ENCODE results near the gene MACO1.

MACO1 gene

DNA sequence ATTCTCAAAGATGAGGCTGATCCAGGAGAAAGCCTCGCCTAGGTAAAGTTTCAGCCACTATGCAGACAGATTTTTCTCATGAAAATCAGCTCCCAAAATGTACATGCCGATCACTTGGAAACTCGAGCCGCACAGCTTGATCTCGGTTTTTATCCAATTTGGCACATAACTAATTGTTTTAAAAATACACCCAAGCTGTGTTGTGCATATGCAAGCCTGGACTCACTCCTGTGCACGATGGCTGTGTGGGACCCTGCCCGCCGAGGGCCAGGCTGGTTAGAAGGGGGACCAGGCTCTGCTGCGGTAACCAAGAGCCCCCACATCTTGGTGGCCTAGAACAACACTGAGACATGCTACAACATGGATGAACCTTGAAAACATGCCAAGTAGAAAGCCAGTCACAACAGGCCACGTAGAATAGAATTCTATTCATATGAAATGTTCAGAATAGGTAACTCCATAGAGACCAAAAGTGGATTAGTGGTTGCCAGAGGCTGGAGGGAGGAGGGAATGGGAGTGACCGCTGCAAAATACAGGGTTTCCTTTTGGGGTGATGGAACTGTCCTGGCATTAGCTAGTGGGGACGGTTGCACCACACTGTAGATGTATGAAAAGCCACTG, 96.6 kb downstream of the MACO1 start:
- peak; percentile 41 for DNase-seq

DNA sequence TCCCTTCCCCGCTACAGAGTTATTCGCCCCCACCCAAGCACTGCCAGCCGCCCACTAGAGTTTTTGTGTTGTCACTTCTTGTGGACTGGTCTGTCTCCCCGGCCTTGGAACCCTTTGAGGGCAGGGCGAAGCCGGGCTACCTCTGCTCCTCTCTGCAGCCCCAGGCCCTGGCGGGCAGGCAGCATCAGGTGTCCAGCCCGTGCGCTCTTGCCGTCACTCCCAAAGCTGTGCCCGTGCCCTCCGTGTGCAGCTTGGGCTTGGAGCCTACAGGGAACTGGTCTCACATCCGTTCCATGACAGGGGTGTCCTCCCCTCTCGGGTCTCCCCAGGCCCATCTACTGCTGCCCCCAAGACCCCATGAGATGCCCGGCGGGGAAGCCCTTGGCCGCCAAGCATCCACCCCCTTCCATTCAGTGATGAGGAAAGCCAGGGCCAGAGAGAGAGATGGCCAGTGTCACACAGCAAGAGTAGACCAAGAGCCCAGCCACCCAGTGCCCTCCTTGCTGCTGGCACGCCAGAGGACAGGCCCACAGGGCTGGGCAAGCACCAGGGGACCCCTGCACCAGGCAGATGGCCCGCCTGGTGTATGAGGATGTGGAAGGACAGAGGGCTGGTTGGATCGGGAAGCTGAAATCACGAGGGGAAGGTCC, 97.4 kb downstream of the MACO1 start:
- DNase-seq: no peak

DNA sequence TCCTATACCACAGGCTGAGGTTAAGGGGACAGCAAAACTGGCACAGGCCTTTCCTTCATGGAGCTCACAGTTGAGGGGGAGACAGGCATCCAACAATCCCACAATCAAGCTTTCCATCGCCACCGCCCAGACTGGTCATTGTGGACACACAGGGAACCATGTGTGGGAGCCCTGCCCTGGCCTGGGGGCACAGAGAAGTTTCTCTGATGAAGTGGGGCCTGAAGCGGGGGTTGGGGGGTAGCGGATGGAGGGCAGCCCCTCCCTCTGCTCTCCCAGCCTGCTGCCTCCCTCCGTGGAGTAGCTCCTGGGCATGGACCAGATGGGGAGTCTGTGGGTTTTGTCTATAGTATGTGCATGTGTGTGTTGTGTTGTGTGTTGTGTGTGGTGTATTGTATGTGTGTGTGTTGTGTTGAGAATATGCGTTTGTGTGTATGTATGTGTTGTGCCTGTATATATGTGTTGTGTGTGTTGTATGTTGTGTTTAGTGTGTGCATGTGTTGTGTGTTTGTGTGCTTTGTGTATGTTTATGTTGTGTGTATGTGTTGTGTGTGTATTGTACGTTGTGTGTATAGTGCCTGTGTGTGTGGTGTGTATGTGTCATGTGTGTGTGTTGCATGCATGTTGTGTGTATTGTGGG, 98.3 kb downstream of the MACO1 start:
- no peak for DNase-seq

DNA sequence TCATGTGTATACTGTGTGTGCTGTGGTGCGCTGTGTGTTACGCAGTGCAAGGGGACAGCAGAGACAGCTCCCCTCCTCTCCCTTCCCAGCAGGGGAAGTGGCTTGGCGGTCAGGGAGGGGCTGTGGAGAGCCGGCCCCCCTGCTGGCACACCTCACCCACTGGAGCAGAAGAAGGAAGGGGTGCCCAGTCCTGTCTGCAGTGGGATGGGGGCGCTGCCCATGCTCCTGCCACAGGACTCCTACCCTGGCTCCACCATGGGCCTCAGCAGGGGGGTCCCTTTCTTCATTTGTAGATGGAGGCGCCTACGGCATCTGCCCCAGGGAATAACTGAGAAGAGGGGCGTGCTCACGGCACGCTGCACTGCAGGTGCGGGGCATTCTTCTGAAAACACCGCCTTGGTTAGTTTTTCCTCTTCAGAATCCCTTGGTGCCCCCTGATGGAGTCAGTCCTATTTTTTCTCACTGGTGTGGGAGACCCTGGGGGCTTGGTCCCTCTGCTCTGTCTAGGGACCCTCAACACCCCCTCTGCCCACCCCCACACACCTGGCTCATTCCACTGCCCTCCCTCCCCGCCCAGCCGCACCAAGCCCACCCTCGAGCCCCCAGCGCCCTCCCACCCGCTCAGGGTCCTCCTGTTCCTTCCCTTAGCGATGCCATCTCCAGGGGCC, 99.0 kb downstream of the MACO1 start:
- no peak for DNase-seq

DNA sequence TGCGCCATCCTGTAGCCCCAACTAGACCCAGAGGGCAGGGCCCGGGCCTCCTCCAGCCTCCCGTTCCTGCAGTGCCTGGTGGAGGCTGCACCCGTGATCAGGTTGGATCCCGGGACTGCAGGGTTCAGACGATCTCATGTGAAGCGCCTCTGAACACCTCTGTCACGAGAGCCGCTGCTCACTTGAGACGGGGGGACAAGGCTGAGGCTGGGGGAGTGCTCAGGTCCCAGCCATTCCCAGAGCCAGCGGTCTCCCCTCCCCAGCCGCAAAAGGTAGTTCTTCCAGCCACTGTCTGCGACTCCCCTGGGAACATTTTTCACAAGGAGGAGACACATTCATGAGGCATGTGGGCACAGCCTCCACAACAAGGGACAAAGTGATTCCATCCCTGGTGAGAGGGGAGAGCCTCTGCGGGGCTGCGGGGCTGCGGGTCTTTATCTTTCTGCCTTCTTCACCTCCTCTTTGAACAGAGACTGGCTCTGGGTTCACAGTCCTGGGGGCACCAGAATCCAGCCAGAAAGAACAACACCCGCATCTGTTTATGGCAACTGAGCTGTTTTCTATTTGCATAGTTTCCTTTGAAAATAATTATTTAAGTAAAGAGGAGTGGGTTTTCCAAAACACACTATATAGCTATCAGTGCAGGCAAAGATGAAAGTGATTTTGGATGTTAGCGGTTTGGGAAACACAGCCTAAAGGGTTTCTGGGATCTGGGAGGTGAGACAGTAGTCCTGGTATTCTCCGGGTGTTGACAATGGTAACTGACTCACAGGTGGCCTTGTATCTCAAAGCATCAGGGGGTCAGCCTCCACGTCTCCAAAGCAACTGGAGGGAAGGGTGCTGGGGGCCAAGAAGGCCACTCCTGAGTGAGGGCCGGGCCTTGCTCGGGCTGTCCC, 99.7 kb downstream of the MACO1 start:
- no peak for DNase-seq

DNA sequence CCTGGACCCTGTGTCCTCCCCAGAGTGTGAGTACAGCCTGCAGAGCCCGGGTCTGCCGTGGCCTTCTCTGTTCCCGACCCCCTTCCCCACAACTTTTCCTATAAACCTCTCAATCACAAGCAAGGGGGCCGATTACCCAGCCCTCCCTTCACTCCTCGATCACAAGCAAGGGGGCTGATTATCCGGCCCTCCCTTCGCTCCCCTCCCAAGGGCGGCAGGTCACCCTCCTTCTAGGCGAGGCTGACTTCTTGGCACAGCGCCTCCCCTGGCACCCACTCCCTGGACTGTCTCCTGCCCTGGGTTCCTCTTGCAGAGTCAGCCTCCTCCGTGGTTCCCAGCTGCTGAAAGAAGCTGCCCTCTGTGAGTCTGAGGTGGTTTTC, 100.4 kb downstream of the MACO1 start:
- DNase-seq: no peak

GRCh38 chr1:25532970-25533369, 102.3 kb downstream of the MACO1 start:
- no peak for DNase-seq

GRCh38 chr1:25533775-25534409, 103.2 kb downstream of the MACO1 start:
- no peak for DNase-seq

DNA sequence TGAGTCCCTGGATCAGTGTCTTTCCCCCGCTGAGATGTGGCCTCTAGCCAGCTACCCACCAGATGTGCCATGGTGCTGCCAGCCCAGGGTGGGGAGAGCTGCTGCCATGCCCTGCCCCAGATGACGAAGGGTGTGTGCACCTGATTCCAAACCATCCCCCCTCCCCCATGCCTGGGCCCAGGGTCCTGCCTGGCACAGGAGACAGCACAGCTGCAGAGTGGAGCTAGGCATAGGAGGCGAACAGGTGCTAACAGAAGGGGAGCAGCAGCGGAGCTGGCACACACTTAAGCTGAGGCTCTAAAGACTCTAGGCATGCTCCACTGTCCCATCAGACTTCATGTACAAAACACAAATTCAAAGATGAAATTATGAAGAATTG, 103.7 kb downstream of the MACO1 start:
- peak; percentile 93 for DNase-seq

GRCh38 chr1:25536124-25536523, 105.4 kb downstream of the MACO1 start:
- no peak for DNase-seq

DNA sequence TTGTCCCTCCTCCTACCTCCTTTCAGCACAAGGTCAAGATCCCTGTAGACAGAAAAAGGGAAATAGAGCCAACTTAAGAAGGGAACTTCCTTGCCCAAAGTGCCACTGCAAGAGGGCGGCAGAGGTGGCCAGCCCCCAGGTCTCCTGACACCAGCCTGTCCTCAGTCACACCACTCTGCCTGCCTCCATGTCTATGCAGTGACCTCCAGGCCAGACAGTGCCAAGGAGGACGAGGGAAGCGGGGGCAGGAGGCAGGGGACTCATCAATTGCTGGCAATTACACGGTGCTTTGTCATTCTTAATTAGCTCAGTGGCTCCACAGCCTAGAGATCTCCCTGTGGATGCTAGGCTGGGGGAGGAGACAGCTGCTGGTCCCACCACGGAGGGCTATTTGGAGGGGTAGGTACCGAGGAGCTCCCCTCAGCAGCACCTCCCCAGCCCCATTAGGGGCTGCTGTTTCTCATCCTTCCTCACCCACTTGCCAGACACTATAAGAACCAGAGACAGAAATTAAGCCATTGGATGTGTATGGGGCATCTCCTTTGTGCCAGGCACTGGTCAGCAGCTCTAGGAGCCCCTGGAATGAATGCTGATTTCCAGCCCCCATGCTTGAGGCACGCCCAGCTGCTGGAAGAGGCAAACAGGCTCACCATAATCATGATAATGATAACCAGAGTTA, 106.6 kb downstream of the MACO1 start:
- no peak for DNase-seq

- no peak for DNase-seq
Measured at GRCh38 chr1:25538191-25538767, 107.6 kb downstream of the MACO1 start.

DNA sequence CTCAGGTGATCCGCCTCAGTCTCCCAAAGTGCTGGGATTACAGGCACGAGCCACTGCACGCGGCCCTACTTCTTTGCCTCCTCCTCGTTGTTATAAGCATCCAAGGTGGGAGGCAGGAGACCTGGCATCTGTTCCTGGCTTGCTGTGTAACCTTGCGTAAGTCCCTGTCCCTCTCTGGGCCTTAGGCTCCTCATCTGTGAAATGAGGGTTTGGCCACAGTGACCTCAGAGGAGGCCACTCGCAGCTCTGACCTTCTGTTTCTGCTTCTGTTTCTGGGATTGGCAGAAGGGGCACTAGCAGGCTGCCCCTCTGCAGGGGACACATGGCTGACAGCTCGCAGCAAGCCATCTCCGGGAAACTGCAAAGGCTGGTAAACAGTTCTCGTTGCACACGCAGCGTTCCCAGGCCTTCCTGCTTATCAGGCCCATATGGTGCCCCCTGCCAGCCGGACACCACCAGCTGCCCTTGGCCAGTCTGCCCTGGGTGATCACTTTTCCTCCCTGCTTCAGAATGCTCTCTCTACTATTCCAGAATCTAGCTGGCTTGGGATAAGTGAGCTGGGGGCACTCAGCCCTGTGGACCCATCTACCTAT, 110.1 kb downstream of the MACO1 start:
- no peak for DNase-seq

GRCh38 chr1:25541425-25541824, 110.7 kb downstream of the MACO1 start:
- no peak for DNase-seq

DNA sequence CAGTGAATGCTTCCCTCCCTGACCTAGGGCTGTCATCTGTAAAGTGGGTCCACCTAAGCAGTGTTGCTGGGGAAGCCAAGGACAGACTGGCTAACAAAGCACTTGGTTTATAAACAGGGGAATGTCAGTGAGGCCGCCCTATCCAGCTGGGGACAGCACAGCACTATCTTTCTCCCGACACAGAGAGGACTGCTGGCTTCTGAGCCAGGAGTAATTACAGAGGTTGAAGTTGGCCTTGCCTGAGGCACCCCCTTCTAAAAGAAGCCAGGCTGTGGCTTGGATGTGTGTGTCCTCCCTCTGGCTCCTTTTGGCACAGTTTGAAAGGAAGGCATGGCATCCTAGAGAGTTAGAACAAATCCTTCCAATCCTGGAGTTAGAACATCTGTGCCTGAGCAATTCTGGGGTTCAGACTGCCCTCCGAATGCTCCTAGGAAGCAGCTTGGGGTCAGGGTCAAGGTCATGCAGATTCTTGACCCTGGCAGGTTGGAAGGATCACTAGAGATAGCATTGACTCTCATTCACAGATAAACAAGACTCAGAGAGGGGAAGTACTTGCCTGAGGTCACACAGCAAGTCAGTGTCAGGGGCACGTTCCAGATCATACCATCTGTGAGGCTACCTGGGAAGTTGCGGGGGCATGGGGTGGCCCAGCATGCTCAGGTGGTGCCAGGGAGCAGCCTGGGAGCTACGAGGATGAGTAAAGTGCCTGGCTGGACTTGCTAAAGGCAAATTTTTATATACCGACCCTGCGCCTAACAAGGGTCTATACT, 111.4 kb downstream of the MACO1 start:
- DNase-seq: peak; percentile 6

GRCh38 chr1:25543005-25543424, 112.3 kb downstream of the MACO1 start:
- DNase-seq: no peak

DNA sequence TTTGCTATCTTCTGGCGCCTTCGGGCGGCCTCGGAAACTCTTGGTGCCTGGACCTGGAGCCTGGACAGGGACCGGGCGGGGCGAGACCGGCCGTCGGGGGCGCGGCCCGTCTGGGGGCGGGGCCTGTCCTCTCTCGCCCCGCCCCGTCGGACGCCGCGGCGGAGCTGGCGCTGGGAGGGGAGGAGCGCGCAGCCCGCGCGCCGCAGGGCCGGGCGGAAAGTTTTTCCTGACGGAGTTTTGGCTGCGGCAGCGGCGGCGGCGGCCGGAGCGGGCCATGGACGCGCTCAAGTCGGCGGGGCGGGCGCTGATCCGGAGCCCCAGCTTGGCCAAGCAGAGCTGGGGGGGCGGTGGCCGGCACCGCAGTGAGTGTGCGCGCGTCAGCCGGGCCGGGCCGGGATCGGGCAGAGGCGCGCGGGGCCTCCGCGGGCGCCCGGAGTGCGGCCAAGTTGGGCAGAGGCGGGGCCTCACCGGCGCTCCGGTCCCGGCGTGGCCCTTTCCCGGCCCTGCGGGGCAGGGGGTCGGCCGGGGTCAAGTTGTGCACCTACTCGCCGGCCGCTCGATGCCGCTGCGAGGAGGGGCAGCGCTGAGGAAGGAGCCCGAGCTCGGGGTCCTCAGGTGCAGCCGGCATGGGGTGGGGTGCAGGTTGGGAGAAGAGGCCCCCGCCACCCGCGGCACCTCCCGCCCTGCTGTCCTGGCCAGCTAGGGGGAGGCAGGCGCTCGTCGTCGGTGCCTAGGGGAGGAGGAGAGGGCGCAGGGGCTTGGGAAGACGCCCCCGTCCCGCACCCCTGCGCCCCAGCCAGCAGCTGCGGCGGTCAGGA, 112.9 kb downstream of the MACO1 start, which contains the start of gene LDLRAP1:
Gene LDLRAP1 (plus strand): TSS at position 182 of the 818 bp plus-strand sequence. CDS start 93 bp downstream, at position 275.
- no peak for DNase-seq

GRCh38 chr1:25544243-25544764, 113.6 kb downstream of the MACO1 start:
- DNase-seq: no peak

- DNase-seq: no peak
Measured at GRCh38 chr1:25544819-25545218, 114.1 kb downstream of the MACO1 start.

Data from NCI-H446 treated with DMSO at 0.1 percent for 48 hours (cell line).